GM12891 (cell line): ENCODE measurements around the gene MTHFSD.

Experiments
- DNase-seq: peaks from one replicate; pipeline ENCODE4 v3.0.0; 2011; ENCODE audit warnings: low spot score; ENCODE audit not compliant: insufficient read length
- FAIRE-seq: peaks from 2 replicates; lab custom pipeline; 2011; peaks lifted over from hg19 to GRCh38; lab: Jason Lieb, UNC
- PAX5 ChIP-seq: IDR thresholded peaks from 2 replicates; pipeline ENCODE4 v1.6.1; 2011; ENCODE audit warnings: low read length, moderate library complexity, mild to moderate bottlenecking; ENCODE audit not compliant: insufficient read depth, severe bottlenecking
- POLR2A ChIP-seq: IDR thresholded peaks from 2 replicates; pipeline ENCODE4 v1.6.1; 2011; ENCODE audit warnings: low read depth, low read length, control low read depth
- POLR2AphosphoS5 ChIP-seq: IDR thresholded peaks from 2 replicates; pipeline ENCODE4 v1.6.1; 2011; ENCODE audit warnings: low read depth, low read length, control low read depth
- POU2F2 ChIP-seq: IDR thresholded peaks from 2 replicates; pipeline ENCODE4 v1.6.1; 2011; ENCODE audit warnings: low read depth, mild to moderate bottlenecking, control low read depth, low read length, moderate library complexity
- SPI1 ChIP-seq: IDR thresholded peaks from 2 replicates; pipeline ENCODE4 v1.6.1; 2011; ENCODE audit warnings: low read depth, low read length, control low read depth
- TAF1 ChIP-seq: IDR thresholded peaks from 2 replicates; pipeline ENCODE4 v1.6.1; 2011; ENCODE audit warnings: low read depth, low read length, control low read depth

Gene MTHFSD

DNA sequence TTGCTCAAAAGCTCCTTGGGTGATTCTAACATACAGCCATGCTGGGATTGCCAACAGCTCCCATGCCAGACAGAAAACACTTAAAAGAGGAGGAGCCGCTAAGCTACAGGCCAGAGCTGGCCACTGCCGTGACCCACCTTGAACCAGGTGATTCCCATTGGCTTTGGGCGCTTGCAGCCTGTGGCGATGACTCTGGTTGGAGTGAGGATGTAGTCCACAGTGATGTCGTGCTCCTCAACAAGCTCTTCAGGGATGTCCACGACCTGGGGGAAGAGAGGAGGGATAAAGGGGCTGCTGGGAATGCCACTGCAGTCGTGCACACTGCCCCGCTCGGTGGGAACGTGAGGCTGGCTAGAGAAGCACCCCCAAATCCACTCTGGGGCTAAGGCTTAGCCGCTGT, 13.5 kb downstream of the MTHFSD start:
- TF ChIP-seq SPI1 (no peak), POU2F2 (no peak), TAF1 (no peak), PAX5 (no peak), POLR2AphosphoS5 (no peak), POLR2A (no peak)
- DNase-seq: no peak
- FAIRE-seq: no peak

DNA sequence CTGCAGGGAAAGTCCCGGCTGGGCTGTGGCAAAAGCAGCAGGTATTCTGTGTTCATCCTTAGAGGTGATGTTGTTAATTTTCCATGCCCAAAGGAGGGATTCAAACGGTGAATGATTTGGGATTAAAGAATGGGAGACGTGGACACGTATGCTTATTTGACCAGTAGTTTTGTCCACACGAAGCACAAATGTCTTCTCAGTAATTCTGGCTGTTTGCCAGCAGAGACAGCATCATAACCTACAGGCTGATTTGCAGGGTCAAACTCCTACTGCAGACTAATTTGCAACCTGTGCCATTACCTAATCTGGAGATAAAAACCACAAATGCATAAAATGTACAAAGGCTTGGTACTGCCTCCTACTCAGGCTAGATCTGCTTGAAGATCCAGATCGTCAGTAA, 14.1 kb downstream of the MTHFSD start:
- no peak for TF ChIP-seq SPI1
- no peak for TF ChIP-seq PAX5
- TF ChIP-seq POLR2A: no peak
- no peak for TF ChIP-seq POLR2AphosphoS5
- TF ChIP-seq POU2F2: no peak
- TF ChIP-seq TAF1: no peak
- no peak for DNase-seq

DNA sequence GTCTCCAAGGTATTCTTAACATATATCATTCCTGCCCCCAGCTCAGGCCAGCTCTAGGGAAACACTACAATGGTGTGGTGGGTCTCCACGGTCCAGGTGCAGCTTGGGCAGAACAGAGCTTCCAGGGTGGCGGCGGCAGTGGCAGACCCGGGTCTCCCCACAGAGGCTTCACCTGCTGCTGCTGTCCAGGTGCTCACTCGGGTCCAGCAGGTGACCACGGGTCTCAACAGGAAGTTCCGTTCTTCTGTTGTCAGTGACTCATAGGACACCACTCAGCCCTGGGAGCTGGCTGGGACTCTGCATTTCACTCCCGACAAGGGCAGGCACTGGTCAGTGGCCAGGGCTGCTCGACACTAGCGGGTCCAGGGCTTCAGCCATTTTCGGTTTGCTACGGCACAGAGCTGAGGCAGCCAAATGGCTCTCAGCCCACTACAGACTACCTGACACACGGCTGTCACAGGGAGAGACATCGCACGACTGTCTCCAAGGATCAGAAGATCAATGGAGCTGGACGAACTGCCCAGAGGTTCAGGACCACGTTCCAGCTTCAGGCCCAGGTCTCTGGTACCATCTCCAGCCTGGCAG, 16.7 kb downstream of the MTHFSD start:
- TF ChIP-seq SPI1 (no peak), PAX5 (no peak), POU2F2 (no peak), TAF1 (no peak), POLR2A (no peak), POLR2AphosphoS5 (no peak)
- no peak for FAIRE-seq
- DNase-seq: no peak

More for the DNA sequence above, 14.1 kb downstream of the MTHFSD start:
- FAIRE-seq: no peak

GRCh38 chr16:86537486-86537885, 17.5 kb downstream of the MTHFSD start:
- FAIRE-seq (no peak), DNase-seq (no peak)
- TF ChIP-seq POU2F2 (no peak), TAF1 (no peak), PAX5 (no peak), POLR2A (no peak), SPI1 (no peak), POLR2AphosphoS5 (no peak)

- DNase-seq (no peak), FAIRE-seq (no peak)
- TF ChIP-seq POLR2A (no peak), TAF1 (no peak), POU2F2 (no peak), POLR2AphosphoS5 (no peak), PAX5 (no peak), SPI1 (no peak)
Measured at GRCh38 chr16:86536621-86537020, 18.4 kb downstream of the MTHFSD start.

DNA sequence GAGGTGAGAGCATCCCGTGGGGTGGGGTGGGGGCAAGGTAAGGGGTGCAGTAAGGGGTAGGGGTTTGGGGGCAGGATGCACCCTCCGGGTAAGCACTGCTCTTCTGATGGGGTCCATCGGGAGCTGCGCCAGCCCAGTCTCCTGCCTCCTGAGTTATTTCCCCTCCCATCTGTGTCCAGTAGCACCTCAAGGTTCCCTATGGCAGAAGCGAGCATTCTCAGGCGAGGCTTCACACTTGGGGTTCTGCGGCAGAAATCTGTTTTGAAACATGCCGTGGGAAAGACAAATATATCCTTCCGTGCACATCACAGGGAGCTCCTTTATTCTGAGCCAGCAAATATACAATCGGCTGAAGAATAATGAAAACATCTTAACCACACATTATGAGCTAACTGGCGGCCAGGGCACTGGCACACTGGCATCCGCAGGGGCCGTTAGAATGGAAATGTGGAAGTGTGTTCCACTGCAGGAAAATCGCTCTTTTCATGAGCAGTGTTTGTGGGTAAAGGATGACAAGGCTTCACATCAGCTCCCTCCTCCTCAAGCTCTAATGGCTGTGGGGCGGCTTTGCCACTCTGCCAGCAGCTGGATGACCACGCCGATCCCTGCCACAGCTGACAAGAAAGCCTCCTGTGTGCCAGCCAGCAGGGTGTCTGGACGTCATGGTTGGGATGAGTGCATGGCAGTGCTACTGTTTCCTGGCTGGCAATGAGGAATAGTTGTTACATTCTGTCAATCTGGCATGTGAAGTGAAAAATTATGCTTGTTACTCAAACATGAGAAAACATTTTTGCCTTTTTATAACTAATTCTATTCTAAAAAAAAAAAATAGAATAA, 20.0 kb downstream of the MTHFSD start:
- DNase-seq: no peak
- FAIRE-seq: no peak
- no peak for TF ChIP-seq POLR2A
- TF ChIP-seq TAF1: no peak
- no peak for TF ChIP-seq SPI1
- TF ChIP-seq POLR2AphosphoS5: no peak
- no peak for TF ChIP-seq PAX5
- no peak for TF ChIP-seq POU2F2

DNA sequence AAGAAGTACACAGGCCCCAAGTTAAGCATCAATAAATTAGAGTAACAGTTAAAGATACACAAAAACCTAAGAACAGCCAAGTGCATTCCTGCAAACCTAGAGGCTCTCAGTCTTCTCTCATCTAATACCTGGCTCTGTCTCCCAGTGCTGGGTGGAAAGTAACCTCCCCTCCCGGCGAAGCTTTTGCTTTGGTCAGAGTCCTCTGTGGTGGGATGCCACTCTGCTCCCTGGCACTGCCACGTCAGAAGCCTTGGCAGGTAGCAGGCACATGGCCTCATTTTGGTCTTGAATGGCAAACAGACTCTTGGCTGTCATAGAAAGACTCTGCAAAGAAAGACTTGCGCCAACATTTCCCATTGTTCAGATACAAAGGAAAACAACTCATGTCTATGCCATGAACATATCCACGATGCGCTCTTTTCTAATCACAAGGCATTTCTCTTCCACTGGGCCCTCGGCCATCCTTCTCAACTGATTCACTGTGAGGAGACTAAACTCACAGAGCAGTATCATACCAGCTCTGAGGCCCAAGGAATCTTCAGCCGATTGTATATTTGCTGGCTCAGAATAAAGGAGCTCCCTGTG, 21.2 kb downstream of the MTHFSD start:
- FAIRE-seq (no peak), DNase-seq (no peak)
- TF ChIP-seq PAX5 (no peak), POU2F2 (no peak), POLR2AphosphoS5 (no peak), POLR2A (no peak), SPI1 (no peak), TAF1 (no peak)

- TF ChIP-seq POU2F2: no peak
- TF ChIP-seq PAX5: no peak
- TF ChIP-seq POLR2AphosphoS5: no peak
- TF ChIP-seq SPI1: no peak
- DNase-seq: no peak
- no peak for FAIRE-seq
Measured at GRCh38 chr16:86533076-86533475, 22.0 kb downstream of the MTHFSD start.

GRCh38 chr16:86532526-86532815, 22.6 kb downstream of the MTHFSD start:
- TF ChIP-seq PAX5 (no peak), POLR2A (no peak), SPI1 (no peak), POU2F2 (no peak), POLR2AphosphoS5 (no peak)
- FAIRE-seq: no peak
- DNase-seq: no peak

DNA sequence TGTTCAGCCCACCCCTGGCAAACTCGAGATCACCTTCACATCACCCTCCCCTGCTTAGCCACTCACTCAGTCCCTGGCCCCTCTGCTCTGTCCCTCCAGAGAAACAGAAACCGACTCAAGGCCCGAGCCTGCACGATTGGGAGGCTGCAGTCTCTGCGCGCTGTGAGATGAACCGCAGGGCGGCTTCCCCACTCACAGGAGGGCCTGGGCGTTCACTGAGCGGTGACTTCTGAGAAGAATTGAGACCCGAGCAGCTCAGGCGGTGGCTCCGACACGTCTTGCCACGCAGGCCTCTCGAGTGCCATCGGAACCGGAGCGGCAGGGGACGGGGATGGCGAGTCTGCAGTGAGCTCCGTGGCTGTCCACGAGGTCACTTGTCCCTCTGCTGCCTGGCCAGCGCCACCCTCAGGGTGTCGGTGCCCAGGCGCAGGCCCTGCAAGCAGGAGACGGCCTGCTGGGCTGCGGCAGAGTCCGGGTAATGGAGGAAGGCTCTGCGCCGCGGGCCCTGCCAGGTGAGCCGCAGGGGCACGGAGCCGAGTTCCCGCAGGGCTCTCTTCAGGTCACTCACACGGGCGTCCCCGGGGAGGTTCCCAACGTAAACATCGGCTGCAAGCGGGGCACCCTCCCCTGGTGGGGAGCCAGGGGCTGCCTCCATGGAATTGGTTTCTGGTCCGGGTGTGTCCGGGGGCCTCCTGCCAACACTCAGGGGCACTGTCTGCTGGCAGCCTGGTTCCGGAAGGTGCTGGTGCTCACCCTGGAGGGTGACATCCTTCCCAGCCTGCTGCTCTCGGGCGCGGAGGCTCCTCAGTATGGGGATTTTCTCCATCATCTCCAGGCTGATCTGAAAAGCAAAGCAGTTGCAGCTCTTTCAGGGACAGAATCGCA, 23.2 kb downstream of the MTHFSD start:
- TF ChIP-seq POLR2A (no peak), TAF1 (no peak), POLR2AphosphoS5 (no peak), POU2F2 (no peak), PAX5 (no peak), SPI1 (no peak)
- FAIRE-seq: no peak
- DNase-seq: no peak
